GM20431 (cell line): ENCODE measurements around the gene DOK4.

ENCODE experiments used
- in situ Hi-C: fragments of 300-500 bp; cut with MseI, MboI; formaldehyde crosslinking; loops from one replicate; pipeline ENCODE4 v1.15.0; 2020; ENCODE audit warnings: low sequenced_read_pairs; ENCODE audit not compliant: unreplicated experiment

Gene DOK4

DNA sequence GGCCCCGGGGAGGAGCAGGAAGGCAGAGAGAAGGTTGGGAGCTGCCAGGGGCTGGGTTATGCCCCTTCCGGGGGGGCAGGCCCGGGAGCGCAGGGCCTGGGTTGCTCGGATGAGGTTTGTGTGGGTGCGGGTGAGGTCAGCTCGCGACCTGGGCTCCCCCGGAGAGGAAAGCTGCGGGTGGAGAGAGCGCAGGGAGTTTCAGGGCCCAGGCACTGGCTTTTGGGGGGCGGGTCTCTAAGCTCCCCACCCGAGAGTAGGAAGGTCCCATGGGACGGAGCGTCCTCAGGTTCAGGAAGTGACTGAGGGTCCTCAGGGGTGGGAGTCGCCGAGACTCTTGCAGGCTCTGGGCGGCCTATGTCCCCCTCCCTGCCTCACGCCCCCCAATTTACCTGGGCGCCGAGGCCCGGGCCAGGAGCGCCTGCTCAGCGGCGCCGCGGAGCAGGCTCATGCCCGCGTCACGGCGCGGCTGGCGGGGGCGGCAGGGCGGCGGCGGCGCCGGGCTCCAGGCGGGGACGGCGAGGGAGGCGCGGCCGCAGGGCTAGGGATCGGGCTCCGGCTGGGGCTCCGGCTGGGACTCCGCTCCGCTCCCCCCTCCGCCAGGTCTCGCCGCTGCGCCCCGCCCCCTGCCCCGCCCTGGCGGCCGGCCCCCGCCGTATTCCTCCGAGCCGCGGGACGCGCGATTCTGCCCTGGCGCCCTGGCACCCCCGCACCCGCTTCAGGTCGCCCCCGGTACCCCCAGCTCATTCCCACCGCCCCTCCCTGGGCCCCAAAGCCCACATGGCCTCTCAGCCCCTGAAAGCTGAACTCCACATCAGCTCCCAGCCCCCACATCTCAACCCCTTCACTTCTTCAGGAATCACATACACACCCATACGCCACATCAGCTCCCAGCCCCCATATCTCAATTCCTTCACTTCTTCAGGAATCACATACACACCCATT, at the start of gene DOK4:
TSS of gene DOK4 (minus strand) at position 578 of the 942 bp plus-strand sequence. CDS start 6,986 bp downstream, outside the sequence.
- in situ Hi-C loops = no loop called here

DNA sequence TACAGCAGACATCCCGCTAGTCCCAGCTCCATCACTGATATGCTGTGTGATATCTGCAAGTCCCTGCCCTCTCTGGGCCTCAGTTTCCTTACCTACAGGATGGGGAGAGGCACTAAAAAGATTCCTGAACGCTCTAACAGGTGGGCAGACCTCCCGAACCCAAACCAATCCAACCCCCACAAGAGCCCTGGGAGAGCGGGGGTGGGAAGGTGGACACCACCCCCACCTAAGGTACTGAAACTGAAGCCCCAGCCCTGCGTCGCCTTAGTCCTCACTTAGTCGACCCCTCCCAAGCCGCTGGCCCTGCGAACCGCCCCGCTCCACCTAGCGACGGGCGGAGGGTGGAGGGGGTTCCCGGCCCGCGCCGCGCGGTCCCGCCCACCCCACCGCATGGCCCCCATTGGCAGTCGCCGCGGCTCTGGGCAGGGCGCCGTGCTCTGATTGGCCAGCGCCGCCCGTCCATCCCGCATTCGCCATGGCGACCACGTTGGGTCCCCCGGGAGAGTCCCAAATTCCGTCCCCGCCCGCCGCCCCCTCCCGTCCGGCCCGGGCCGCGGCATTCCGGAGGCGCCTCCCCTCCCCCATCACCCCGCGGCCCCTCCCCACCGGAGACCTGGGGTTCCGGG, 49.5 kb upstream of the DOK4 start:
- in situ Hi-C loops = no loop called here

- in situ Hi-C loops = no loop called here
These were observed 48.8 kb upstream of the DOK4 start for GRCh38 chr16:57534881-57535658.

- in situ Hi-C loops = no loop called here
These were observed 48.1 kb upstream of the DOK4 start for GRCh38 chr16:57534337-57534880.

- in situ Hi-C loops = no loop called here
These were observed 47.4 kb upstream of the DOK4 start for GRCh38 chr16:57533431-57534336.

GRCh38 chr16:57532266-57532625, 46.0 kb upstream of the DOK4 start:
- in situ Hi-C loops = no loop called here

- in situ Hi-C loops = no loop called here
These were observed 45.5 kb upstream of the DOK4 start for GRCh38 chr16:57531635-57532265.

DNA sequence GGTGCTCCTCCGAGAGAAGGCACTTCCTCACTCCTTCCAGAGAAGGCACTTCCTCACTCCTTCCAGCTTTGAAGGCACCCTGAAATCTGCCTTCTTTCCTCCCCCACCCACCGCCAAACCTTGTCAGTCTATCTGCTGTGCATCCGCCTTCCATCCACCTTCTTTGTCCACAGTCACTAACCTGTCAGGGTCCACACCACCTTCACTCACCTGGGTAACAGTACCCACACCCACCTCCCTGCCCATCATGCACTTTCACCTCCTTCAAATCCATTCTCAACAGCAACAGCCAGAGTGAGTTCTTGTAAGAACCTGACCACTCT, 44.9 kb upstream of the DOK4 start:
- in situ Hi-C loops = no loop called here

GRCh38 chr16:57530522-57531252, 44.4 kb upstream of the DOK4 start:
- in situ Hi-C loops = no loop called here

- in situ Hi-C loops = no loop called here
These were observed 43.8 kb upstream of the DOK4 start for GRCh38 chr16:57530104-57530521.

DNA sequence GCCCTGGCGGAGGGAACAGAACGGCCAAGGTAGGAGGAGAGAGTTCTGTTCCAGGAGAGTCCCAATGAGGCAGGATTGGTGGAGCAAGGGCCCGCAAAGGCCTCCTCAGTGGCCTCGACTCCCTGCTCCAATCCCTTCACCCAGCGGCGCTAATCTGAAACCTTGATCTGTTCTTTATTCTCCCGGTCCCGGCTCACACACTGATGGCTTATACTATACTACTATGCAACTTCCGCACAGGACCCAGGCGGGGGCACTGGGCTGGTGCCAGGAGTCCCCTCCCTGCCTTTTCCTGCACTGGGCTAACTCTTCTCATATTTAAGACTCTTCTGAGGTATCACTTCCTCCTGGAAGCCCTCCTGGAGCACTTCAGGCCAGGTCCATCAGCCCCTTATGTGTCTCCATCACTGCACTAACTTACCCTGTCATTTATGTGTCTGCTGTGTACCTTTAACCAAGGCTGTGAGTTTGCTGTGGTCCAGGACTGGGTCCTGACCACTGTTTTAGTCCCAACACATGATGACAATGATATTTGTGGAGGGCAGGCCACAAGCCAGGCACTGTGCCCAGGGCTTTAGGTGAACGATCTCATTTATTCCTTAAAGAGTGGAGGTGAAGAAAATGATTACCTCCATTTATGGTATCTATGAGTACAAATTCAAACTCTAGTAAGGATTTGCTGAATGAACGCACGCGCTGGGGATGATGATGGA, 43.3 kb upstream of the DOK4 start:
- in situ Hi-C loops = no loop called here

GRCh38 chr16:57528499-57529390, 42.5 kb upstream of the DOK4 start:
- in situ Hi-C loops = no loop called here

DNA sequence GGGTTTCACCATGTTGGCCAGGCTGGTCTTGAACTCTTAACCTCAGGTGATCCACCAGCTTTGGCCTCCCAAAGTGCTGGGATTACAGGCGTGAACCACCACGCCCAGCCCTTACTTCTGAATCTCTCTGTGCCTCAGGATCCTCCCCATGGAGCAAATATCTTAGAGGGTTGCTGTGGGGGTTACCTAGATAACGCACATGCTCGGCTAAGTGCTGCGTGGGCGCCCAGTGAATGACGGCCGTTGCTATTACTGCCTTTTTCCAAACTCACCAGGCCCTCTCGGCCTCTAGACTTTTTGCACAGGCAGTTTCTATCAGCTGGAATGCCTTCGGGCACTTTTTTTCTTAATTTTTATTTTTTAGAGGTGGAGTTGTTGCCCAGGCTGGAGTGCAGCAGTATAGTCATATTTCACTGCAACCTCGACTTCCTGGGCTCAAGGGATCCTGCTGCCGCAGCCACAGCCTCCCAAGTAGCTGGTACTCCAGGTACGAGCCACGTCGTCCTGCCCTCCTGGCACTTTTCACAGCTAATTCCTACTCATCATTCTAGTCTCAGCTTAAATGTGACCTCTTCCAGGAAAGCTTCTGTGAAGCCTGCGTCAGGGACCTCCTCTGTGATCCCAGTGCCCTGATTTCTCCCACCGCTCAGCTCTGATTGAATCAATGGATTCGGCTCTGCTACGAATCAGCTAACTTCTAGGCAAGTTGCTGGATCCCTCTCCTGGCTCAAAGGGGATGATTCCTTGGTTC, 41.5 kb upstream of the DOK4 start:
- in situ Hi-C loops = no loop called here

DNA sequence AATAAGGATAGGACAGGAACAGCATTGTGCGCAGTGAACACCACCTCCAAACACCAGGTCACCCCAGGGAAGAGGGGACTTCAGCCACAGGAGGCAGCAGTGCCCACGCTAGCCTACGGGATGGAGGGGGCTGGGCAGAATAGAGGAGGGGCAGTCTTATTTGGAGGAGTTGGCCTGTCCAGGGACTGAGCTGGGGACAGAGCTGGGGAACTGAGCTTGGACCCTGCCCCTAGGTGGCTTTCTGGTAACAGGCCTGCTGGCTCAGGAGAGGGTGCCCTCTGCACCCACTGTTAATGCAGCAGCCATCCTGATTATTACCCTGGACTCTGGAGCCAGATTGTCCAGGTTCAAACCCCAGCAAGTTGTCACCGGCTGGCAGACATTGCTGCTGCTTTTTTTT, 40.7 kb upstream of the DOK4 start:
- in situ Hi-C loops = no loop called here

GRCh38 chr16:57526498-57526897, 40.2 kb upstream of the DOK4 start:
- in situ Hi-C loops = no loop called here

DNA sequence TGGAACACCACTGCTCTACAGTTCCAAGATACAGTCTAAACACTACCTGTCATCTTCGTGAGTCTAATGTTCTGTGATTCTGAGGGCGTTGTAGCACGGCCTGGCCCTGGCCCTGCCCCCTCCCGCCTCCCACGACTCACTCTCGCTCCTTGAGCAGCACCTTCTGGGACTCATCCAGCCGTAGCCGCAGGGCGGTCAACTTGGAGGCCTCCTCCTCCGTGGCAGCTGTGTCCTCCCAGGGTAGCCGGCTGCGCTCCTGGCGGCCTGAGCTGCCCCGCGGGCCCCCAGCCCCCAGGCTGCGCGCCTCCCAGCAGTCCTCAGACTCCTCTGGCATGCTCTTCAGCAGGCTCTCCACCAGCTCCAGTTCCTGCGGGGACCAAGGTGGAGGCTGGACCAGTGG, 39.5 kb upstream of the DOK4 start:
- in situ Hi-C loops = no loop called here
